ENCODE results near the gene DOK7. TPM values are rescaled to one million over a fixed set of nuclear protein-coding genes. Genes with fewer than 3 reads are reported as not detected.
A peak's percentile ranks its signal among the peaks of the same experiment; 100 is the strongest.

Gene DOK7
- polyA plus RNA-seq, 3 donors = not detected

GRCh38 chr4:3527914-3528876, 65.1 kb downstream of the DOK7 start:
- Histone ChIP-seq H3K9me3 (replicated peaks in 1 of 2; ENCODE audit: control insufficient read depth in 1 of 2, insufficient read depth in 1 of 2, low read length in 2 of 2) (no peaks in the 10 kb centered on the region), H3K9ac (ENCODE audit: insufficient read depth, low read length, poor library complexity, severe bottlenecking) (peak overlapping the region; percentile 1), H3K4me3 (replicated peaks in 1 of 3; ENCODE audit: low read depth in 2 of 3, low read length in 3 of 3) (no peak overlapping the region), H3K79me2 (ENCODE audit: insufficient read depth, low read length) (peaks cover 88% of the 10 kb centered on the region), H2AFZ (ENCODE audit: insufficient read depth, low read depth, low read length, poor library complexity, severe bottlenecking) (no peak overlapping the region), H4K20me1 (ENCODE audit: insufficient read depth, low read length) (peaks cover 88% of the 10 kb centered on the region), H3K4me2 (replicated peaks; ENCODE audit: extremely low read depth, low read length, poor library complexity, severe bottlenecking) (no peak overlapping the region), H3K4me1 (ENCODE audit: control insufficient read depth in 1 of 2, insufficient read depth in 2 of 2, low read length in 2 of 2) (peaks cover 35 to 46% of the 10 kb centered on the region in 2 donors), H3K36me3 (replicated peaks in 1 of 2; ENCODE audit: control insufficient read depth in 1 of 2, insufficient read depth in 2 of 2, low read length in 2 of 2) (peaks cover 36 to 58% of the 10 kb centered on the region in 2 donors), H3K27me3 (ENCODE audit: control insufficient read depth in 2 of 2, insufficient read depth in 2 of 2, low read length in 2 of 2) (no peaks in the 10 kb centered on the region), H3K27ac (ENCODE audit: low read depth in 1 of 2, low read length in 2 of 2) (peak overlapping the region in 1 of 2 donors; percentile 53)
- intact Hi-C loops (cut with micrococcal nuclease) = no loop called here
- Mint-ChIP-seq H3K9me3 (no peaks in the 10 kb centered on the region), H3K4me1 (peaks cover 40% of the 10 kb centered on the region), H3K27ac (peak overlapping the region in 3 of 7 donors; percentile 37 to 82 (median 76)), H3K4me3 (no peak overlapping the region), H3K27me3 (ENCODE audit: low read depth in 3 of 3) (peaks cover 0 to 4% (median 3%) of the 10 kb centered on the region in 3 donors), H3K36me3 (peaks cover 34 to 57% of the 10 kb centered on the region in 2 donors)
- DNase-seq = no peak
- TF ChIP-seq CTCF (IDR thresholded peaks at IDR 0.05) = no peak
- 91% methylated on average over 19 of the region's 27 CpGs for WGBS (ENCODE audit: insufficient coverage)

- peak overlapping the region; percentile 65 to 98 for H3K4me3 Mint-ChIP-seq
- H3K36me3 Mint-ChIP-seq = peaks cover 25 to 45% of the 10 kb centered on the region in 2 donors
- no peak overlapping the region for H3K9ac ChIP-seq (ENCODE audit: insufficient read depth, low read length, poor library complexity, severe bottlenecking)
- peaks cover 76% of the 10 kb centered on the region for H4K20me1 ChIP-seq (ENCODE audit: insufficient read depth, low read length)
- H3K36me3 ChIP-seq (replicated peaks in 1 of 2; ENCODE audit: control insufficient read depth in 1 of 2, insufficient read depth in 2 of 2, low read length in 2 of 2) = peaks cover 24 to 46% of the 10 kb centered on the region in 2 donors
- peak overlapping the region in 1 of 3 experiments; percentile 93 for H3K4me3 ChIP-seq (replicated peaks in 1 of 3; ENCODE audit: low read depth in 2 of 3, low read length in 3 of 3)
- H3K27ac ChIP-seq (ENCODE audit: low read depth in 1 of 2, low read length in 2 of 2) = peak overlapping the region; percentile 14 to 60
- peak; percentile 73 to 83 (median 78) for DNase-seq
- H3K9me3 ChIP-seq (replicated peaks in 1 of 2; ENCODE audit: control insufficient read depth in 1 of 2, insufficient read depth in 1 of 2, low read length in 2 of 2) = no peaks in the 10 kb centered on the region
- H3K27ac Mint-ChIP-seq = peak overlapping the region; percentile 71 to 86 (median 79)
- intact Hi-C loops (cut with micrococcal nuclease) = no loop called here
- H3K9me3 Mint-ChIP-seq = no peaks in the 10 kb centered on the region
- no peak for TF ChIP-seq CTCF (IDR thresholded peaks at IDR 0.05)
- peak overlapping the region; percentile 93 for H3K4me2 ChIP-seq (replicated peaks; ENCODE audit: extremely low read depth, low read length, poor library complexity, severe bottlenecking)
- WGBS (ENCODE audit: insufficient coverage) = 45% methylated on average over 10 of the region's 12 CpGs
- peaks cover 0 to 9% (median 6%) of the 10 kb centered on the region in 3 donors for H3K27me3 Mint-ChIP-seq (ENCODE audit: low read depth in 3 of 3)
- no peaks in the 10 kb centered on the region for H3K27me3 ChIP-seq (ENCODE audit: control insufficient read depth in 2 of 2, insufficient read depth in 2 of 2, low read length in 2 of 2)
- H2AFZ ChIP-seq (ENCODE audit: insufficient read depth, low read depth, low read length, poor library complexity, severe bottlenecking) = no peak overlapping the region
- H3K4me1 Mint-ChIP-seq = peaks cover 42% of the 10 kb centered on the region
- H3K79me2 ChIP-seq (ENCODE audit: insufficient read depth, low read length) = peaks cover 77% of the 10 kb centered on the region
- H3K4me1 ChIP-seq (ENCODE audit: control insufficient read depth in 1 of 2, insufficient read depth in 2 of 2, low read length in 2 of 2) = peaks cover 35 to 46% of the 10 kb centered on the region in 2 donors
Observed at GRCh38 chr4:3529363-3529762, 66.3 kb downstream of the DOK7 start.

All from CD14-positive monocyte (primary cell).